ENCODE results near the gene RASL10A.
"Not testable (repeated sequence)": the region's sequence is repeated elsewhere in the genome, so short reads cannot be mapped to it uniquely, and the experiment has no call there.

Gene RASL10A, protein sequence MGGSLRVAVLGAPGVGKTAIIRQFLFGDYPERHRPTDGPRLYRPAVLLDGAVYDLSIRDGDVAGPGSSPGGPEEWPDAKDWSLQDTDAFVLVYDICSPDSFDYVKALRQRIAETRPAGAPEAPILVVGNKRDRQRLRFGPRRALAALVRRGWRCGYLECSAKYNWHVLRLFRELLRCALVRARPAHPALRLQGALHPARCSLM

GRCh38 chr22:29315286-29316140 is at the start of gene RASL10A:
Gene RASL10A (minus strand): TSS chr22:29315697. CDS start chr22:29315246, 451 bp downstream.
- no peak for DNase-seq

DNA sequence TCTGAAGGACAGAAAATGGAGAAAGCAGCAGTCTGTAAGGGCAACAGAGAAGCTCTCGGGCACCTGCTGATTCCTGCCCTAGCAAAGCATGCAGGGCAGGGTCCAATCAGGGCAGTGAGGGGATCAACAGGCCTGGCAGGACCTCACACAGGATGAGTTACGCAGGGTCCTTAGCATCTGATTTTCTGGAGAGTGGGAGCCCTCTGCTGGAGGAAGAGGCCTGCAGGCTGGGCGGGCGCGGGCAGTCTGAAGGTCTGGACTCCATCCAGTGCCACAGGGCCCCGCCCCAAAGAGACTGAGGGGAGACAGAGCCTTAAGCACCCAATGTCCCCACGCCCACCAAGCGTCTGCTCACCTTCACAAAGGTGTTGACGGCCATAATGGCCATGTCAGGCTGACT is 44.0 kb upstream of the RASL10A start:
- DNase-seq: no peak

DNA sequence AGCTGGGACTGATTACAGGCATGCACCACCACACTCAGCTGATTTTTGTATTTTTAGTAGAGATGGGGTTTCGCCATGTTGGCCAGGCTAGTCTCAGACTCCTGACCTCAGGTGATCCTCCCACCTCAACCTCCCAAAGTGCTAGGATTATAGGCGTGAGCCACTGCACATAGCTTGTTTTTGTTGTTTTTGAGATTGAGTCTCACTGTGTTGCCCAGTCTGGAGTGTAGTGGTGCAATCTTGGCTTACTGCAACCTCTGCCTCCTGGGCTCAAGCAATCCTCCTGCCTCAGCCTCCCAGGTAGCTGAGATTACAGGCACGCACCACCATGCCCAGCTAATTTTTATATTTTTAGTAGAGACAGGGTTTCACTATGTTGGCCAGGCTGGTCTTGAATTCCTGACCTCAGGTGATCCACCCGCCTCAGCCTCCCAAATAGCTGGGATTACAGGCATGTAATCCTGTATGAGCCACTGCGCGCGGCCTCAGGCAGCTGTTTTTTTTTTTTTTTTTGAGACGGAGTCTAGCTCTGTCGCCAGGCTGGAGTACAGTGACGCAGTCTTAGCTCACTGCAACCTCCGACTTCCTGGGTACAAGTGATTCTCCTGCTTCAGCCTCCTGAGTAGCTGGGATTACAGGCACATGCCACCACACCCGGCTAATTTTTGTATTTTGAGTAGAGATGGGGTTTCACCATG is 41.8 kb upstream of the RASL10A start:
- not testable (repeated sequence) for DNase-seq

DNA sequence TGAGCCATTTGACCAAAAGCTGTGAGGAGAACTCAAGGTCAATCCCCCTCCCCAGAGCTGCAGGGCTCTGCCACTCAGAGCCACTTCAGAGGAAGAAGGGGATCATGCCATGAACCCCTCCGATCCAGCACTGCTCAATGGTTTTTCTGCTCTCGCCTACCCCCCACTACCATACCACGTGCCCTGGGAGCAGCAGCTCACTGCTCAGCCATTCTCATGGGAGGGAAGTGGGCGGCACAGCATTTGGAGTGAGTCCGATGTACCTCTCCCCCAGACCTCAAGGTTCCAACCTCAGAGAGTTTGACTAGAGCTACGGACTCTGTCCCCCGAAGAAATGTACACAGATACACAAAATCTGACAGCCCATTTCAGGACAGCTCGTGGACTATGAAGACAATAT is 38.4 kb upstream of the RASL10A start:
- no peak for DNase-seq

- no peak for DNase-seq
Observed at GRCh38 chr22:29353286-29353685, 37.8 kb upstream of the RASL10A start.

DNA sequence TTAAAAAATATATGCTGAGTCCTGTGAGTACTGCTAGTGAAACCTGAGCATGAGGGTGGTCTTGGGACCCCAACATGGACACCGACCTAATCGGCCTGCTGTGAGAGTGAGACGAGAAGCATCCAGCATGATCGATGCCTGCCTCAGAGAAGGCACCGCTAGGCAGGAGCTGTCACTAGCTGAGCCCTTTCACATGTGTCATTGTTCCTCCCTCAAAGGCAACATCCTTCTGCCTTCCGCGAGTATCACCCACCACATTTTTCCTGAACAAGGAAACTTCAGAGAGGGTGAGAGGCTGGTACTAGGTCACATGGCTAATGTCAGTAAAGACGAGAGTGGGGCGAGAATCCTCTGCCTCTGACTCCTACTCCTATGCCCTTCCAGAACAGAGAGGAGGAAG is 37.3 kb upstream of the RASL10A start:
- no peak for DNase-seq

DNA sequence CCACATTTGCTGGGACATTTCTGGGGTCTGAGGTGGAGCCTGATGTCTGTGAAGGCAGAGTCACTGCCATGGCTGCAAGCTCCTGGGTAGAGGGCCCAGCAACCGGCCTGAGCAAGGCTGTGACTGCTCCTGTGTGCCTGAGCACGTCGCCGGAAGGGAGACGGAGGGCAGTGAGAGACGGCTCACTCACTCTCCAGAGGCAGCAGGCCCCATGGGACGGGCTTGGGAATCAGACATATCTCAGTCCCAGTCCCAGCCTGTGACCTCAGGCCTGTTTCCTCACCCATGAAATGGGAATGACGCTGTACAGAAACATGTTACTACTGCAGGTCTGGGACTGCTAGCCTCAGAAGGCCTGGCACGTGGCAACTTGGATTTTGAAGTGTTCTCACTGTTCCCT is 36.4 kb upstream of the RASL10A start:
- no peak for DNase-seq

DNA sequence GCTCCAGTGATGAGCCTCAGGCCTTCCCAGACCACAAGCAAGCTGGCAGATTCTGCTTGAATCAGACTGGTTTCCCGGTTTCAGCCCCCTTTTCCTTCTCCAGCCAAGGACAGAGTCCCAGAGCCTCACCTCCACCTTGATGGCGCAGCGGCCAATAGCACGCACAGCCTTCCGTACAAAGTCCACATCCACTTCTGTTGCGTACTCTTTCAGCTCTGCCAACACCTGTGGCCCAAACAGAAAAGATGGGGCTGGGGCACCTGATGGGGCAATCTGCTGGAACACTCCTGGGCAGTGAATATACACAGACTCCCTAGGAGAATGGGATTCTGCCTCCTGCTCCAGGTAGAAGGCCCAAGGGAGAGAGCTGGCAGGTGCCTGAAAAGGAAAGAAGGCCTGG is 35.5 kb upstream of the RASL10A start:
- DNase-seq: no peak

DNA sequence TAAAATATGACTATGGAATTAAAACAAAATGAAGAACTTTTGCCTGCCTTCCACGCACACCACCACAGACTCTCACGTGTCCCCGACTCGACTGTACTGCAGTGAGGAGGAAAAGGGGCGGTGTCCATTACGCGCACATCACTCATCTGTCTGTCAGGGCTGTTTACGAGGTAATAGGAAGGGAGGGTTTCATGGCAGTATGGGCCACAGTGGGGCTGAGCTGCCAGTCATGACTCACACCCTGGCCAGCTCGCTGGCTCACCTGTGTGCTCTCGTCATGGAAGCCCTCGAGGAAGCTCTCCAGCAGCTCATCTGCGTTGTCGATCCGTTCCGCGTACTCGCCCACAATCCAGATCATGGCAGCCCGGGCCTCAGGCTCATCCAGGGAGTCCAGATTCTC is 33.5 kb upstream of the RASL10A start:
- DNase-seq: no peak

- no peak for DNase-seq
Observed at GRCh38 chr22:29348041-29348440, 32.5 kb upstream of the RASL10A start.

DNA sequence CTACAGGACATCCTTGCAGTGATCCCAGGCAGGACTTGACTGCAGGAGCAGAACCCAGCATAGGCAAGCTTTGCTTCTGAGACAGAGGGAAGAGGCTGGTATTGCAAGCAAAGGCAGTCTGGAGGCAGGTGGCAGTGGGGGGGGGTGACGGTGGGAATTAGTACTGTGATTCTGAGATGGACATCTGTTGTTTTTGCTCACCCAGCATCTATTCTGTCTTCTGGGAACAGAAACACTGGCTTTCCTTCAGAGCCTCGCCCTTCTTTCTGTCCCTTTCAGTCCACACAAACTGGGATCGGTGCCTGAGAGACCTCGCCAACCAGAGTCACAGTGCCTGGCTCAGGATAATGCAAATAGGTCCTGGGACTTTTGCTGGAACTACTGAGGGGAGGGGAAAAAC is 31.2 kb upstream of the RASL10A start:
- DNase-seq: no peak

DNA sequence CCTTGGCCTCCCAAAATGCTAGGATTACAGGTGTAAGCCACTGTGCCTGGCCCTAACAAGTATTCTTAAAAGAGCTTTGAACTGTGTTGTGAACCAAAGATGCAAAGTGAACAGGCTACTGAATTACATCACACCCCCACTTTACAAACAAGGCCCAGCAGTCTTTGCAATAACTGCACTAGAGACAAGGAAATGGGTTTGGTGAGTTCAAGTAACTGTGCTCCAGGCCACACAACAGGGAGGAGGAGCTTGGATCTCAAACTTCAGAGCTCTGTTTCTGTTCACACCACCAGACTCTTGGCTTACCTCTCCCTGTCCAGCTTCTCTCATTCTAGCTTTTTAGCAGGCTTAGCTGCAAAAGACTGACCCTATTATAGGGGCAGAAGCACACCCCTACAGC is 30.4 kb upstream of the RASL10A start:
- no peak for DNase-seq

DNA sequence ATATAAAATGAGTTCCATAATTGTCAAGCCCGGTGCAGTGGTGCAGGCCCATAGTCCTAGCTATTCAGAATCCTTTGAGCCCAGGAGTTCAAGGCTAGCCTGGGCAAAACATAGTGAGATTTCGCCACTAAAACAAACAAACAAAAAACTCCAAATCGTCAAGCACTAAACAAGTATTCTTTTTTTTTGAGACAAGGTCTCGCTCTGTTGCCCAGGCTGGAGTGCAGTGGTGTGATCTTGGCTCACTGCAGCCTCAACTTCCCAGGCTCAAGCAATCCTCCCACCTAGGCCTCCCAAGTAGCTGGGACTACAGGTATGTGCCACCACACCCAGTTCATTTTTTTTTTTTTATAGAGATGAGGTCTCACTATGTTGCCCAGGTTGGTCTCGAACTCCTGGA is 29.4 kb upstream of the RASL10A start:
- DNase-seq: not testable (repeated sequence)

GRCh38 chr22:29344137-29344536 is 28.6 kb upstream of the RASL10A start:
- no peak for DNase-seq

DNA sequence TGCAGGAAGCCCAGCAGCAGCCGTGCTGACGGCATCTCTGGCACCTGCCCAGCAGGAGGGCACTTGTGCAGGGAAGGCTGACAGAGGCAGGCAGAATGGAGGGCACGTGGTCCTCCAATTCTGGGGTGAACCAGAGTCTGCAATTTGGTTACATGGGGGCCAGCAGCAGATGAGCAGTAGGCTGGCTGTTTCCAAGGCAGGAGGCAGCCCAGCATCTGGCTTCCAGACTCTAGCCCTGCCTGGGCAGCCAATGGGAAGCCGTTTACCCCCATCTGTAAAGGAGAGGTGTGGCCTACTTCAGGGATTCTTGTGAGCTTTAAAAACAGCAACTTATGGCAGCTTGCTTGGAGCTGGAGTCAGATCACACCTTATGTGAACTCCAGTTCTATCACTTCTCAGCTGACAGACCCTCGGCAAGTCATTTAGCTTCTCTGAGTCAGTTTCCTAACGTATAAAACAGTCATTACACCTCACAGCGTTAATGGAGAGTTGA is 27.9 kb upstream of the RASL10A start:
- DNase-seq: no peak

GRCh38 chr22:29342577-29343312 is 27.2 kb upstream of the RASL10A start:
- no peak for DNase-seq

DNA sequence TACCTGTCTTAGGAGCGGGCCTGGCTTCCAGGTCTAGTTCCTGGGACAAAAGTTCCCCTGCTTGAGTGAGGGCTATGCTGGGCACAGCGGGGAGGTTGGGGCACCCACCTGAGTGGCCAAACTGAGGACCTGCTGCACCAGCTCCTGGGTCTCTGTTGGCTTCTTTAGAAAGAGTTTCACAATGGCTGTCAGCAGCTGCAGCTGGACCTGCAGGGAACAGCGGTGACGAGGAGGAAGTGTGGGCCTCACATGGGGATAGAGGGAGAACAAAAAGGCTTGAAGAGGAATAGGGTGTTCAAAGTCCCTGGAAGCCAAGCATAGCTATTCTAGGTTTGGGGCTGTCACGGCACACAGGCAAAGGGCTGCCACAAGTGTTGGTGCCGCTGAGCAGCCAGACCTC is 26.7 kb upstream of the RASL10A start:
- no peak for DNase-seq

- DNase-seq: no peak
Observed at GRCh38 chr22:29341849-29342127, 26.3 kb upstream of the RASL10A start.

- no peak for DNase-seq
Observed at GRCh38 chr22:29341056-29341848, 25.8 kb upstream of the RASL10A start.

DNA sequence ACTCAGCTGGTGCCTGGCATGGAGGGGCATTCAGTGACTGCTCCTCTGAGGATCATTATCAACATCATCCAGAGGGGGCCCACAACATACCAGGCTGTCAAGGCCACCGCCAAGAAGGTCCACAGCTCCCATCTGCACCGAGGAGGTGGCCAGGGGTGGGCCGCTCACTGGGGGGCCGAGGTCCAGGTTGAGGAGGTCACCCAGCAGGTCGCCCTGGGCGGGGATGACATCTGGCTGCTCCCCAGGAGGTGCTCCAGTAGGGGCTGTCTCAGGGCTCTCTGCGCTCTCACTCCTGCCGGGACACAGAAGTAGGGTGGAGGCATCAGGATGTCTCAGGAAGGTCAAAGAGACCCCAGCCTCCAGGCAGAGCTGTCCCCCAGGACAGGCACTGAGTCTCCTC is 25.1 kb upstream of the RASL10A start:
- DNase-seq: no peak

DNA sequence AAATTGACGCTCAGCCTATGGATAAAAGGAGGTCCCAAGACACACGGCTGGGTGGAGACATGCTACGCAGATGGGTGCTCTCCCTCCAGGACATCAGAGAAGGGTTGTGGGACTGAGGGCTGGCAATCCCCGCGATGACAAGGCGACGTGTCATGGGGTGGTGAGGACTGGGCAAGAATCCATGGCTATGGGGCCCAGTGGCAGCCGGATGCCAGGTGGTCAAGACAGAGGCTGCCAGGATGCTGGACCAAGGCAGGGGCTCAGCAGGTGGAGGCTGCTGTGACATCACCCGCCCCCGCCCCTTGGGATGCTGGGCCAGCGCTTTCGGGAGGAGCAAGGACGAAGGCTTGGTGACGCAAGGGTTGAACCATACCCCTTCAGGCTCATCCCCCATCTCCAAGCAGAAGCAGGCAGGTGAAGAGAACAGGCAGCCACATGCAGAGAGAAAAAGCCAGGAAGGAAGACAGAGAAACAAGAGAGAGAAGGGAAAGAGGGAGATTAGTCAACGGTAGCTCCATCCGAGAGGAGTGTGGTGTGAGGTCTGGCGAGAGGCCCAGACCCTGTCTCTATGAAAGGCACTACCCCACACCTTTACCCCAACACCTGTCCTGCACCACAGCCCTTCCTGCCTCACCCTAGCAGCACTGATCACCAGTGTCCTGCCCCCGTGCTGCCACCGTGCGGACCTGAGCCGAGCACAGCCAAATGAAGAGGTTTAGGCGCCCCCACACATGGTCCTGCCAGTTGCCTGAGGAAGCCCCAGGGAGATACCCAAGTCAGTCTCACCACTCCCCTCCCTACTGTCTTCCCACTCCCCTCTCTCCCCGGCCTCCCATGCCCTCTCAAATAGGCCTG is 24.1 kb upstream of the RASL10A start:
- DNase-seq: no peak

DNA sequence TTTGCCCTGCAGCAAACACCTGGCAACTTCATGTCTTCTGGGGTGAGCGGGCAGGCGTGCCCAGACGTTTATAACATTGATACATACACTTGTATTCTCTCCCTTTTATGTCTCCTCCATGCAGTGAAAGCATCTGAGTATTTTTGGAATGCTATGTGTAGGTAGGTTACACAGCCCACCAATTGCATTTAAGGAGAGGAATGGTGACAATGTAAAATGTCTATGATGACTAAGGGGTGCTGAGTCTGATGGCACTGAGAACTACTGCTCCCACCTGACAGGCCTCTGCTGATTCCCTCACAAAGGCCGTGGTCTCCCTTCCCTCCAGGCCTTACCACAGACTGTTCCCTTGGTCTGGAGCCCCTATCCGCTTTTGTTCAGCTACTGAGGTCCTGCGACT is 22.9 kb upstream of the RASL10A start:
- DNase-seq: no peak
